ENCODE results near the gene STMP1.

The STMP1 gene

DNA sequence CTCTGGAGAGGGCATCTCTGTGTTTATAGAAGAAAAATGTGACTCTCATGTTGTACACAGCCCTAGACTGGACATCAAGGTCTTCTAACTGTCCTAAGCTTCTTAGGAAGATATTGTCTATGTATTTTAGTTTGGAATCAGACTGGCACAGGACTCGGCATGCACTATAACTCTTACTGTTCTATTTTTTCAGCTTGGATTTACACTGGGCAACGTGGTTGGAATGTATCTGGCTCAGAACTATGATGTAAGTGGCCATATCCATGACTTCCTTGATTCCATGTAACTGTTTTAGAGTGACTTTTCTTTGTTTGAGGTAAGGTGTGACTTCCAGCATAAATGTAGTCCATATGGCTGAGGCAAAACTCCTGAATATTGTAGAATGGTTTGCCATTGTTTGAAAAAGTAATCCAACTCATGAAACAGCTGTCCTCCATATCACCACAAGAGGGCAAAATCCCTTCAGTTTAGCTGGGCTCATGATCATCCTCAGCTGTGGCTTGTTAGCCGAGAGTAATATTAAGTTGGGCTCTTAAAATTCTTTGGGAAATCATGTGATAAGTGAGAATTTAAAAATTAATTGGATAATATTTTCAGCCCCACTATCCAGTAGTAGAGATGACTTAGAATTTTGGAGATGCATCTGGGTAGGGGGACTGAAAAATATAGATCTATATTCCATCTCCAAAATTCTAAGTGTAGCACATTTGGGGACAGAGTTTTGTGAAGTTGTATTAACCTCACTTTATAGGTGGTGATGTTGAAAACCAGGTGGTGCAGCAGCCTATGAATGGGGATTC is 10.4 kb downstream of the STMP1 start:
- no peak for TF ChIP-seq SIN3A (IDR thresholded peaks at IDR 0.05; ENCODE audit: borderline replicate concordance, insufficient read depth, low read length)
- no peak for TF ChIP-seq POLR2AphosphoS5 (IDR thresholded peaks at IDR 0.05; ENCODE audit: low read depth, low read length)
- TF ChIP-seq FOXP2 (optimal IDR thresholded peaks at IDR 0.05; ENCODE audit: borderline replicate concordance, extremely low read depth, extremely low read length, insufficient read depth), result no peak
- TF ChIP-seq REST (IDR thresholded peaks at IDR 0.05; ENCODE audit: insufficient read depth in 1 of 2, low read depth in 2 of 2, low read length in 2 of 2), result no peak
- no peak for TF ChIP-seq TAF1 (IDR thresholded peaks at IDR 0.05; ENCODE audit: borderline replicate concordance, insufficient read depth, low read length)

DNA sequence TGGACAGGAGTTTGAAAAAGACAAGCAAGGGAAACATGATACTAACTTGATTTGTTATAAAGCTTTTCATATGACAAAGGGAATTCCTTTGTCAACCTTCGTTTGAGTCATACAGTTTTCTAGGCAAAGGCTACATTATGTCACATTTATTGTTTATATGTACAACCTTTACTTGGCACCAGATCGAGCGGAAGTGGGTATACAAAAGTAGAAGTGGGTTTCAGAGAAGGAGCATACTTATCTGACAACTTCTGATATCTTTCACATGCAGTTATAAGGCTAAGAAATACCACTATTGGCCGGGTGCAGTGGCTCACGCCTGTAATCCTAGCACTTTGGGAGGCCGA is 11.0 kb downstream of the STMP1 start:
- no peak for TF ChIP-seq SIN3A (IDR thresholded peaks at IDR 0.05; ENCODE audit: borderline replicate concordance, insufficient read depth, low read length)
- no peak for TF ChIP-seq TAF1 (IDR thresholded peaks at IDR 0.05; ENCODE audit: borderline replicate concordance, insufficient read depth, low read length)
- no peak for TF ChIP-seq POLR2AphosphoS5 (IDR thresholded peaks at IDR 0.05; ENCODE audit: low read depth, low read length)
- no peak for TF ChIP-seq FOXP2 (optimal IDR thresholded peaks at IDR 0.05; ENCODE audit: borderline replicate concordance, extremely low read depth, extremely low read length, insufficient read depth)
- TF ChIP-seq REST (IDR thresholded peaks at IDR 0.05; ENCODE audit: insufficient read depth in 1 of 2, low read depth in 2 of 2, low read length in 2 of 2), result no peak

GRCh38 chr7:135678612-135679575 is 16.6 kb downstream of the STMP1 start:
- TF ChIP-seq REST (IDR thresholded peaks at IDR 0.05; ENCODE audit: insufficient read depth in 1 of 2, low read depth in 2 of 2, low read length in 2 of 2) (no peak), TAF1 (IDR thresholded peaks at IDR 0.05; ENCODE audit: borderline replicate concordance, insufficient read depth, low read length) (no peak), SIN3A (IDR thresholded peaks at IDR 0.05; ENCODE audit: borderline replicate concordance, insufficient read depth, low read length) (no peak), FOXP2 (optimal IDR thresholded peaks at IDR 0.05; ENCODE audit: borderline replicate concordance, extremely low read depth, extremely low read length, insufficient read depth) (no peak), POLR2AphosphoS5 (IDR thresholded peaks at IDR 0.05; ENCODE audit: low read depth, low read length) (no peak)

DNA sequence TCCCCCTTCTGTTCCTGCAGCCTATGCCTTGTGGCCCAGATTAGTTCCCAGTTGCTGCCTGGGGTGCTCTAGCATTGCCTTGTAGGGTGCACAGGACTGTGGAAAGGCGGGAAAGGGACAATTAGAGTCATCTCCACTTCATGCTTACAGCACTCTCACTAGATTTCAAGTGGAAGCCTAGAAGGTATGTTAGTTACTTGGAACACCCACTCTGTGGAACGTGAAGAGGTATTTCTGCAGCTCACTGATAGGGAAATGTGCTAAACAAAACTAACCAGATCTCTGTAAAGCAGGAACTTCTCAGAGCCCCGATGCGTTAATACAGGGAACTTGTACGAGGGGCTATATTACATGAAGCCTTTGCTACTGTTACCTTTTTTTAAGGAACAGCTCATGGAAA is 19.4 kb downstream of the STMP1 start:
- TF ChIP-seq POLR2AphosphoS5 (IDR thresholded peaks at IDR 0.05; ENCODE audit: low read depth, low read length), result no peak
- no peak for TF ChIP-seq REST (IDR thresholded peaks at IDR 0.05; ENCODE audit: insufficient read depth in 1 of 2, low read depth in 2 of 2, low read length in 2 of 2)
- no peak for TF ChIP-seq TAF1 (IDR thresholded peaks at IDR 0.05; ENCODE audit: borderline replicate concordance, insufficient read depth, low read length)
- no peak for TF ChIP-seq SIN3A (IDR thresholded peaks at IDR 0.05; ENCODE audit: borderline replicate concordance, insufficient read depth, low read length)
- no peak for TF ChIP-seq FOXP2 (optimal IDR thresholded peaks at IDR 0.05; ENCODE audit: borderline replicate concordance, extremely low read depth, extremely low read length, insufficient read depth)

Measured in PFSK-1 (cell line).